Loucy (cell line): ENCODE measurements around the gene ZNF737.

Experiments
- H2AFZ ChIP-seq: fragments of 200-600 bp; sonication (generic); 2 replicates; pipeline ENCODE4 v1.6.0; 2016; ENCODE audit warnings: antibody characterized with exemption, mild to moderate bottlenecking, low read length, moderate library complexity
- H3F3A ChIP-seq: fragments of 200-600 bp; 2 replicates; pipeline ENCODE4 v1.6.0; 2016; ENCODE audit warnings: antibody characterized with exemption, low read depth, mild to moderate bottlenecking
- H3K27me3 ChIP-seq: fragments of 200-600 bp; sonication (generic); 2 replicates; pipeline ENCODE4 v1.6.1; 2014; ENCODE audit warnings: low read length, mild to moderate bottlenecking; ENCODE audit not compliant: insufficient read depth, poor library complexity, severe bottlenecking
- H3K36me3 ChIP-seq: fragments of 200-600 bp; sonication (generic); 2 replicates; pipeline ENCODE4 v1.6.1; 2016; ENCODE audit warnings: low read length; ENCODE audit not compliant: insufficient read depth
- H3K4me1 ChIP-seq: fragments of 200-600 bp; sonication (generic); 2 replicates; pipeline ENCODE4 v1.5.1; 2014; ENCODE audit warnings: low read length, mild to moderate bottlenecking; ENCODE audit not compliant: insufficient read depth, poor library complexity, severe bottlenecking
- H3K4me2 ChIP-seq: fragments of 200-600 bp; sonication (generic); 2 replicates; pipeline ENCODE4 v1.6.0; 2014; ENCODE audit warnings: antibody characterized with exemption, low read length, low read depth, mild to moderate bottlenecking; ENCODE audit not compliant: poor library complexity, severe bottlenecking
- H3K4me3 ChIP-seq: fragments of 200-600 bp; sonication (generic); 2 replicates; pipeline ENCODE4 v1.5.1; 2014; ENCODE audit warnings: low read length, mild to moderate bottlenecking, mixed read lengths; ENCODE audit not compliant: poor library complexity, severe bottlenecking
- H3K79me2 ChIP-seq: fragments of 200-600 bp; sonication (generic); 2 replicates; pipeline ENCODE4 v1.6.1; 2014; ENCODE audit warnings: low read length; ENCODE audit not compliant: insufficient read depth
- H3K9ac ChIP-seq: fragments of 200-600 bp; sonication (generic); 2 replicates; pipeline ENCODE4 v1.6.0; 2014; ENCODE audit warnings: mild to moderate bottlenecking, low read depth, low read length, moderate library complexity; ENCODE audit not compliant: poor library complexity, severe bottlenecking
- H3K9me2 ChIP-seq: fragments of 200-600 bp; sonication (generic); replicated peaks from 2 replicates; pipeline ENCODE4 v1.6.1; 2016; ENCODE audit warnings: low read depth, low read length, mixed read lengths
- H3K9me3 ChIP-seq: fragments of 200-600 bp; sonication (generic); 2 replicates; pipeline ENCODE4 v1.6.1; 2014; ENCODE audit warnings: mild to moderate bottlenecking, antibody characterized with exemption, low read length, low read depth; ENCODE audit not compliant: insufficient read depth
- H4K20me1 ChIP-seq: fragments of 200-600 bp; sonication (generic); 2 replicates; pipeline ENCODE4 v1.6.0; 2014; ENCODE audit warnings: antibody characterized with exemption, low read length, mild to moderate bottlenecking; ENCODE audit not compliant: insufficient read depth, poor library complexity, severe bottlenecking
- EZH2phosphoT487 ChIP-seq: fragments of 200-600 bp; IDR thresholded peaks from 2 replicates; pipeline ENCODE4 v1.6.1; 2018; ENCODE audit warnings: antibody characterized with exemption, mild to moderate bottlenecking, moderate library complexity, borderline replicate concordance
- TF ChIP-seq, protein P1 (sequence below): fragments of 200-600 bp; sonication (generic); conservative IDR thresholded peaks from 2 replicates; pipeline ENCODE4 v1.5.1; 2014; ENCODE audit warnings: mild to moderate bottlenecking, antibody characterized with exemption, low read length

The ZNF737 gene

DNA sequence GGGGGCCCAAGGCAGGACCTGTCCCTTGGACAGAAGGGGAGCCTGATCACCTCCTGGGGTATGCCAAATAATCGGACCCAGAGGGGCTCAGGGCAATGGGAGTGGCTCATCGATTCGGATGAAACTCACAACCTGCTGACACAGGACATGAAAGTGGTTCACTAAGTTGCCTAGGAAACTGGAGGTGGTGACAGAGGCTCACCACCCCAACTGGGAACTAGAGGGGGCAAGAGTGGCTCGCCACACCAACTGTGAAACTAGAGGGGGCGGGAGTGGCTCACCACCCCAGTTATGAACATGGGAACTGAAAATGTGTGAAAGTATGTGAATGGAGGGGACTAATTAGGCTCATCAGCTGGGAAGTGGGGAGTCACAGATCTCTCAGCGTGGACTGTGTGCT lies 46.3 kb upstream of the ZNF737 start:
- H2AFZ ChIP-seq = no peak overlapping the region
- TF ChIP-seq EZH2phosphoT487 = no peak
- TF ChIP-seq, protein P1, sequence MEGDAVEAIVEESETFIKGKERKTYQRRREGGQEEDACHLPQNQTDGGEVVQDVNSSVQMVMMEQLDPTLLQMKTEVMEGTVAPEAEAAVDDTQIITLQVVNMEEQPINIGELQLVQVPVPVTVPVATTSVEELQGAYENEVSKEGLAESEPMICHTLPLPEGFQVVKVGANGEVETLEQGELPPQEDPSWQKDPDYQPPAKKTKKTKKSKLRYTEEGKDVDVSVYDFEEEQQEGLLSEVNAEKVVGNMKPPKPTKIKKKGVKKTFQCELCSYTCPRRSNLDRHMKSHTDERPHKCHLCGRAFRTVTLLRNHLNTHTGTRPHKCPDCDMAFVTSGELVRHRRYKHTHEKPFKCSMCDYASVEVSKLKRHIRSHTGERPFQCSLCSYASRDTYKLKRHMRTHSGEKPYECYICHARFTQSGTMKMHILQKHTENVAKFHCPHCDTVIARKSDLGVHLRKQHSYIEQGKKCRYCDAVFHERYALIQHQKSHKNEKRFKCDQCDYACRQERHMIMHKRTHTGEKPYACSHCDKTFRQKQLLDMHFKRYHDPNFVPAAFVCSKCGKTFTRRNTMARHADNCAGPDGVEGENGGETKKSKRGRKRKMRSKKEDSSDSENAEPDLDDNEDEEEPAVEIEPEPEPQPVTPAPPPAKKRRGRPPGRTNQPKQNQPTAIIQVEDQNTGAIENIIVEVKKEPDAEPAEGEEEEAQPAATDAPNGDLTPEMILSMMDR = no peak
- no peaks in the 10 kb centered on the region for H3K27me3 ChIP-seq
- H3K9me3 ChIP-seq = no peaks in the 10 kb centered on the region
- H3K79me2 ChIP-seq = no peaks in the 10 kb centered on the region
- no peaks in the 10 kb centered on the region for H3F3A ChIP-seq
- H3K9ac ChIP-seq = no peak overlapping the region
- peaks cover 4% of the 10 kb centered on the region for H3K4me1 ChIP-seq
- H4K20me1 ChIP-seq = no peaks in the 10 kb centered on the region
- H3K4me2 ChIP-seq = peak overlapping the region; percentile 62
- no peaks in the 10 kb centered on the region for H3K36me3 ChIP-seq
- H3K9me2 ChIP-seq = no peaks in the 10 kb centered on the region
- peak overlapping the region; percentile 64 for H3K4me3 ChIP-seq

DNA sequence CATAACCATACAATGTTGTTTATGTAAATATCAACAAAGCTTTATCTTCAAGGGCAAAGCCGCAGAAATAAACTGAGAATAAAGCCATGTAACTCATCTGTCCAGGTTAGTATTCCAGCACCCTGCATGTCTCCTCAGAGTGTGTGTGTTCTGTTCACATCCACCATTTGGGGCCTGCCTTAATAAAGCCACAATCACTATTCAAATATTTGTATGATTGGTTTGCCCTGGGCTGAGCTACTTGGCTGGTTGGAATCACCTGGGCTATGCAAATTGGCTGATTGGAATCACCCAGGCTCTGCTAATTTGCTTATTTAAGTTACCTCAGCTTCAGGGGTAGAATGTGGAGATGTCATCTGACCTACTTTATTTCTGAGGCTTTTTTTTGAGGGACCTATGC lies 42.4 kb upstream of the ZNF737 start:
- Histone ChIP-seq H3K9ac (no peak overlapping the region), H3K27me3 (no peaks in the 10 kb centered on the region), H2AFZ (no peak overlapping the region), H3K9me3 (peaks cover 4% of the 10 kb centered on the region; the same call in 1 of the 2 replicates), H3K79me2 (no peaks in the 10 kb centered on the region), H4K20me1 (no peaks in the 10 kb centered on the region), H3K36me3 (no peaks in the 10 kb centered on the region), H3K4me3 (no peak overlapping the region), H3K4me2 (no peak overlapping the region), H3F3A (no peaks in the 10 kb centered on the region), H3K4me1 (peaks cover 2% of the 10 kb centered on the region), H3K9me2 (no peaks in the 10 kb centered on the region)
- TF ChIP-seq, protein P1 = no peak
- no peak for TF ChIP-seq EZH2phosphoT487

DNA sequence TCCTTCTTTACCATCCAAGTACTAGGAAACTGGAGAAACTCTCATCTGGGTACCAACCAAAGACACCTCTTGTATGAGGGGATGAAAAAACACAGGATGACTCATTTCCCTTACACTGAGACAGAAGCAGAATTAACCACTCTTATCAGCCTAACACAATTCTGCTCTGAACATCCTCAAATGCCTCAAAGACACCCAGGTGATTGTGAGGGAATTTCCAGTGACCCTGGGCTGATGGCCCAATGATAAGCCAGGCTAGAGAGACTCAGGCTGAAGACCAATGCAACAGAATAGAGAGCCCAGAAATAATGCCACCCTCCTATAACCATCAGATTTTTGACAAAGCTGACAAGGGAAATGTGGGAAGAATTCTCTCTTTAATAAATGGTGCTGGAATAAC lies 7.0 kb downstream of the ZNF737 start:
- peak overlapping the region; percentile 35 for H3K4me2 ChIP-seq
- H3F3A ChIP-seq = peaks cover 4% of the 10 kb centered on the region
- peaks cover 26% of the 10 kb centered on the region for H3K4me1 ChIP-seq
- H3K79me2 ChIP-seq = peaks cover 62% of the 10 kb centered on the region
- no peak overlapping the region for H2AFZ ChIP-seq
- H3K9me3 ChIP-seq = peaks cover 10% of the 10 kb centered on the region; the same call in 1 of the 2 replicates
- TF ChIP-seq EZH2phosphoT487 = no peak
- TF ChIP-seq, protein P1 = no peak
- peak overlapping the region; percentile 22 for H3K4me3 ChIP-seq
- H3K36me3 ChIP-seq = peaks cover 3% of the 10 kb centered on the region; the same call in 1 of the 2 replicates
- peaks cover 23% of the 10 kb centered on the region for H4K20me1 ChIP-seq
- no peaks in the 10 kb centered on the region for H3K27me3 ChIP-seq
- no peaks in the 10 kb centered on the region for H3K9me2 ChIP-seq
- H3K9ac ChIP-seq = no peak overlapping the region
